ENCODE results near the gene ACADS.

Gene ACADS

GRCh38 chr12:120725659-120726509 is at the start of gene ACADS:
Gene ACADS, plus strand, starts transcription at chr12:120725826. Its CDS starts 60 bp downstream, at chr12:120725886.
- DNase-seq (ENCODE audit: low read depth in 2 of 2): peak; percentile 84 to 86

GRCh38 chr12:120677765-120678473 is 47.7 kb upstream of the ACADS start:
- DNase-seq (ENCODE audit: low read depth in 2 of 2): peak in 1 of 2 donors; percentile 20

GRCh38 chr12:120678572-120678971 is 47.1 kb upstream of the ACADS start:
- DNase-seq (ENCODE audit: low read depth in 2 of 2): peak in 1 of 2 donors; percentile 3

- DNase-seq (ENCODE audit: low read depth in 2 of 2): no peak
These were observed 45.4 kb upstream of the ACADS start for GRCh38 chr12:120680165-120680738.

- no peak for DNase-seq (ENCODE audit: low read depth in 2 of 2)
These were observed 41.1 kb upstream of the ACADS start for GRCh38 chr12:120684523-120684932.

- no peak for DNase-seq (ENCODE audit: low read depth in 2 of 2)
These were observed 40.1 kb upstream of the ACADS start for GRCh38 chr12:120685522-120685921.

- DNase-seq (ENCODE audit: low read depth in 2 of 2): peak; percentile 96 to 97
These were observed 39.4 kb upstream of the ACADS start for GRCh38 chr12:120686151-120686689.

GRCh38 chr12:120686690-120687577 is 38.7 kb upstream of the ACADS start, which contains the start of gene MLEC:
Gene MLEC, plus strand, starts transcription at chr12:120687149. Its CDS starts 148 bp downstream, at chr12:120687297.
- peak; percentile 99 for DNase-seq (ENCODE audit: low read depth in 2 of 2)

- no peak for DNase-seq (ENCODE audit: low read depth in 2 of 2)
These were observed 37.9 kb upstream of the ACADS start for GRCh38 chr12:120687578-120688289.

GRCh38 chr12:120688527-120689071 is 37.0 kb upstream of the ACADS start:
- DNase-seq (ENCODE audit: low read depth in 2 of 2): no peak

- DNase-seq (ENCODE audit: low read depth in 2 of 2): no peak
These were observed 36.1 kb upstream of the ACADS start for GRCh38 chr12:120689397-120690082.

GRCh38 chr12:120690083-120690450 is 35.6 kb upstream of the ACADS start:
- no peak for DNase-seq (ENCODE audit: low read depth in 2 of 2)

- no peak for DNase-seq (ENCODE audit: low read depth in 2 of 2)
These were observed 34.6 kb upstream of the ACADS start for GRCh38 chr12:120690978-120691377.

GRCh38 chr12:120692524-120693033 is 33.0 kb upstream of the ACADS start:
- no peak for DNase-seq (ENCODE audit: low read depth in 2 of 2)

- no peak for DNase-seq (ENCODE audit: low read depth in 2 of 2)
These were observed 31.8 kb upstream of the ACADS start for GRCh38 chr12:120693848-120694247.

- no peak for DNase-seq (ENCODE audit: low read depth in 2 of 2)
These were observed 29.0 kb upstream of the ACADS start for GRCh38 chr12:120696626-120697025.

- DNase-seq (ENCODE audit: low read depth in 2 of 2): no peak
These were observed 28.3 kb upstream of the ACADS start for GRCh38 chr12:120697344-120697743.

GRCh38 chr12:120698665-120699064 is 27.0 kb upstream of the ACADS start:
- DNase-seq (ENCODE audit: low read depth in 2 of 2): no peak

- no peak for DNase-seq (ENCODE audit: low read depth in 2 of 2)
These were observed 26.1 kb upstream of the ACADS start for GRCh38 chr12:120699553-120699952.

Data from stimulated activated CD8-positive, alpha-beta memory T cell treated with anti-CD3 and anti-CD28 coated beads, Interleukin-15, amount 100 ng/mL, for 48 hours (primary cell).